Heart left ventricle (tissue), 16 donors: ENCODE data around the gene STRAP. TPM values are rescaled to one million over a fixed set of nuclear protein-coding genes. Genes with fewer than 3 reads are reported as not detected.

ENCODE experiments used
- ATAC-seq, 4 donors: fragments of 200-7000 bp; cut with Tn5 transposase; one replicate each; pipeline ENCODE4 v1.9.1; 2020 to 2022; ENCODE audit warnings: moderate library complexity in 4 of 4, mild to moderate bottlenecking in 3 of 4, moderate number of reproducible peaks in 1 of 4
- DNase-seq, 5 donors: peaks; one replicate each; pipeline ENCODE4 v3.0.0-alpha.2; 2020
- H3K27ac ChIP-seq, 12 donors: fragments of 200-600 bp; sonication (generic) in 4 of 12; one replicate each; pipeline versions ENCODE4 v1.5.0 to v1.8.0; 2016 to 2022; ENCODE audit warnings: mild to moderate bottlenecking in 2 of 12
- H3K27me3 ChIP-seq, 9 donors: fragments of 200-600 bp; sonication (generic) in 2 of 9; one replicate each; pipeline versions ENCODE4 v1.5.1 to v1.8.0; 2016 to 2022; ENCODE audit warnings: mild to moderate bottlenecking in 3 of 9
- H3K36me3 ChIP-seq, 9 donors: fragments of 200-600 bp; sonication (generic) in 2 of 9; one replicate each; pipeline versions ENCODE4 v1.5.0 to v1.8.0; 2018 to 2022; ENCODE audit warnings: mild to moderate bottlenecking in 2 of 9
- H3K4me1 ChIP-seq, 12 donors: fragments of 200-600 bp; sonication (generic) in 4 of 12; one replicate each; pipeline versions ENCODE4 v1.5.0 to v1.8.0; 2016 to 2022; ENCODE audit warnings: mild to moderate bottlenecking in 3 of 12
- H3K4me3 ChIP-seq, 12 donors: fragments of 200-600 bp; sonication (generic) in 4 of 12; one replicate each; pipeline versions ENCODE4 v1.5.0 to v1.8.0; 2017 to 2022; ENCODE audit warnings: mild to moderate bottlenecking in 9 of 12, moderate library complexity in 4 of 12
- H3K9me3 ChIP-seq, 12 donors: fragments of 200-600 bp; sonication (generic) in 4 of 12; one replicate each; pipeline versions ENCODE4 v1.5.0 to v1.8.0; 2016 to 2022; ENCODE audit warnings: mild to moderate bottlenecking in 1 of 12
- POLR2A ChIP-seq, 2 donors: fragments of 450-650 bp; IDR thresholded peaks; one replicate each; pipeline ENCODE4 v1.6.1; 2017; ENCODE audit warnings: antibody characterized with exemption in 2 of 2, mild to moderate bottlenecking in 2 of 2, moderate library complexity in 2 of 2
- WGBS, 4 donors: extraction: QIAGEN DNeasy Blood & Tissue Kit in 2 of 4; methylation state at CpG; one replicate each; pipeline versions ENCODE4 v1.1.5 to v1.1.7; 2013 to 2018; 5-methylcytosine and 5-hydroxymethylcytosine counted together
- intact Hi-C, 10 donors: fragments of 100-400 bp; cut with DNase I; formaldehyde crosslinking; loops; one replicate each; pipeline versions ENCODE4 v1.11.1 to v1.14.2; 2022
- polyA plus RNA-seq, 2 donors: library from polyadenylated mRNA; stranded (reverse); fragments of 200-250 nt; gene quantifications; one replicate each; pipeline ENCODE4 v1.2.3, GENCODE V29; 2013
- total RNA-seq, 9 donors: library from RNA; depleted of rRNA in 2 of 9; stranded (reverse); fragments of >200 nt in 2 of 9; fragmentation: NEBNext Ultra II Directional in 3 of 9; extraction: Animal tissue kit (Norgen Biotek cat#: 25700) in 3 of 9; gene quantifications; one replicate each; pipeline versions ENCODE4 v1.1.0 to v1.2.4, GENCODE V29; 2016 to 2023
- TF ChIP-seq, protein P1 (sequence below), 12 donors: fragments of 200-600 bp; sonication (generic) in 4 of 12; IDR thresholded peaks; one replicate each; pipeline versions ENCODE4 v1.5.0 to v1.8.0; 2018 to 2022; ENCODE audit warnings: antibody characterized with exemption in 12 of 12, mild to moderate bottlenecking in 5 of 12
- donor health status: ischemic (EF 13 %, LVEDD 7.1; RV severe dilation, severe dysfunction).
- donor health status: healthy with polysubstance abuse.
- donor health status: DM: no; HTN: yes; CAD: no.
- donor health status: DM: no; HTN: no; CAD: no.
- donor health status: ischemic (EF 25% LVEDD 6.9; RV normal size, moderate dysfunction).
- donor health status: ischemic (EF 25% LVEDD 5.7; RV mildly dilated, moderate dysfunction).
- donor health status: healthy.
- donor health status: DM: yes; HTN: yes; CAD: no.
- donor health status: ischemic (EF 35%, LVEDD 5.7; RV mildly dilated, moderate dysfunction).
- donor health status: nonischemic (EF 11% LVEDD 7.7; RV severe dilation, severe dysfunction).
- donor health status: DM: yes; HTN: yes; CAD: no.
- donor health status: PGD.
- donor health status: ischemic (EF 29% LVEDD 5.4; RV normal size, mild dysfunction).
- donor health status: nonischemic (EF 23%, LVEDD 6.1; RV moderate dilation, normal function).

Gene STRAP
- total and polyA plus RNA-seq, 11 donors = 61.6 to 237 (median 118) TPM

DNA sequence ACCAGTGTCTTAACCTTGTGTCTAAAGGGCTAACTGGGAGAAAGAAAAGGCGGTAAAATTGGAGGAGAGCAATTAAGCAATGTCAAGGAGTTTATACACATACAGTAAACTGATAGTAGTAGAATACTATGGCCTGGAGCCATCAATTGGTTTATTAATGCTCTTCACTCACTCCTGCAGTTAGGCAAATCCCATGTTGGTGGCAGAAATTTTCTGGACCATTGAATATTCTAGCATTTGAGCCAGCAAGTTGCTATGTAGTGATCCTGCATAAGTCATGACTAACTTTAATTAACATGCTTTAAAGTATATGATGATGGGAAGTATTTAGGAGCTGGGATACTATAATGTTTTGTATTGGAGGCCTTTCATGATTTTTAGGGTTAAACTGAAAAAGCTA lies 14.7 kb downstream of the STRAP start:
- no peaks in the 10 kb centered on the region for H3K9me3 ChIP-seq
- TF ChIP-seq POLR2A (IDR thresholded peaks at IDR 0.05) = no peak
- TF ChIP-seq, protein P1, sequence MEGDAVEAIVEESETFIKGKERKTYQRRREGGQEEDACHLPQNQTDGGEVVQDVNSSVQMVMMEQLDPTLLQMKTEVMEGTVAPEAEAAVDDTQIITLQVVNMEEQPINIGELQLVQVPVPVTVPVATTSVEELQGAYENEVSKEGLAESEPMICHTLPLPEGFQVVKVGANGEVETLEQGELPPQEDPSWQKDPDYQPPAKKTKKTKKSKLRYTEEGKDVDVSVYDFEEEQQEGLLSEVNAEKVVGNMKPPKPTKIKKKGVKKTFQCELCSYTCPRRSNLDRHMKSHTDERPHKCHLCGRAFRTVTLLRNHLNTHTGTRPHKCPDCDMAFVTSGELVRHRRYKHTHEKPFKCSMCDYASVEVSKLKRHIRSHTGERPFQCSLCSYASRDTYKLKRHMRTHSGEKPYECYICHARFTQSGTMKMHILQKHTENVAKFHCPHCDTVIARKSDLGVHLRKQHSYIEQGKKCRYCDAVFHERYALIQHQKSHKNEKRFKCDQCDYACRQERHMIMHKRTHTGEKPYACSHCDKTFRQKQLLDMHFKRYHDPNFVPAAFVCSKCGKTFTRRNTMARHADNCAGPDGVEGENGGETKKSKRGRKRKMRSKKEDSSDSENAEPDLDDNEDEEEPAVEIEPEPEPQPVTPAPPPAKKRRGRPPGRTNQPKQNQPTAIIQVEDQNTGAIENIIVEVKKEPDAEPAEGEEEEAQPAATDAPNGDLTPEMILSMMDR (IDR thresholded peaks at IDR 0.05) = no peak
- H3K4me1 ChIP-seq = peaks cover 0 to 22% (median 0%) of the 10 kb centered on the region in 12 donors
- no peak for ATAC-seq
- no peak for DNase-seq
- H3K27me3 ChIP-seq = no peaks in the 10 kb centered on the region
- no peak overlapping the region for H3K4me3 ChIP-seq
- peaks cover 0 to 98% (median 63%) of the 10 kb centered on the region in 9 donors for H3K36me3 ChIP-seq
- intact Hi-C loops = no loop called here
- H3K27ac ChIP-seq = no peak overlapping the region
- 90 to 100% (median 97%) methylated on average over 1 of the region's 1 CpG for WGBS, 4 donors

DNA sequence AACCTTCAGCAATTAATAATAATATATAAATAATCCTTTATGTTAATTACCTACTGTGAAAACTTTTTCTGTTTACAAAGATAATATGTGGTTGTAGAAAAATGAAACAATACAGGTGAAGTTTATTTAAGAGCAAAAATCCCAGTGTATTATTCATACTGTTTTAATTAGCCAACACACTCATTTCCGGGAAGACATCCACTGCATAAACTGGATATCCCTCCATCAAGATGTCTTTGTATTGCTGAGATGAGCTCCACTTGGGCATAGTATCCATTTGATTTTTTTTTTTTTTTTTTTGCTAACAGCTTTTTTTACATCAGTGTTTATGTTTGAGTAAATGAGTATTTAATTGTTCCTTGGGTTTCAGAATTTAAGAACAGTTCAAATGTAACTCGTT lies 15.2 kb downstream of the STRAP start:
- TF ChIP-seq, protein P1 (IDR thresholded peaks at IDR 0.05) = no peak
- no peak for TF ChIP-seq POLR2A (IDR thresholded peaks at IDR 0.05)
- no peaks in the 10 kb centered on the region for H3K27me3 ChIP-seq
- H3K4me3 ChIP-seq = no peak overlapping the region
- peaks cover 0 to 98% (median 67%) of the 10 kb centered on the region in 9 donors for H3K36me3 ChIP-seq
- H3K4me1 ChIP-seq = peaks cover 0 to 22% (median 0%) of the 10 kb centered on the region in 12 donors
- no peak overlapping the region for H3K27ac ChIP-seq
- ATAC-seq (no peak), DNase-seq (no peak)
- no peaks in the 10 kb centered on the region for H3K9me3 ChIP-seq
- 77 to 85% (median 83%) methylated on average over 2 of the region's 2 CpGs for WGBS, 4 donors
- intact Hi-C loops = no loop called here

DNA sequence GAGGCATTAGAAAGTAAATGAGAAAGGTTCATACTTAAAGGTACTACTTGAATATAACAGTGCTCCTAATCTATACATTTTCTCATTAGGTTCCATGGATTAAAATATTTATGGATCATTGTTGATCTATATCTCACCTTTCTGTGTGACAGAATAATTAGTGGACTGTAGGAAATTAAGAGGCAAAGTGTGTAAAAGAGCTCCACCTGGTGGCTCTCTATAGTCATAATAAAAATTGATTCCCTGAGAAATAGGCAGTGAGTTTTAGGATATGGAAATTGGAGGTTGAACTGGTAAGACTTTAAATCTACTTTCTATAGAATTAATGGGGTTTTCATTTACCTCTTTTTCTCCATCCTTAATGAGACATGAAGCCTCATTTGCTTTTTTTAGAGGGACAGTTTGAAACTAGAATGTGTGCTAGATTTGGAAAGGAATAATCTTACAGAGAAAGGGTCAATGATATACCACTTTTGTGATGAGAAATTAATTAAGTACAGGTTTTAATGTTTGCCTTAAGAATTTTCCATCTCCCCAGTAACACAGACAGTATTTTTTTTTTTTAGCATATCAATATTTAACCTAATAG lies 17.2 kb downstream of the STRAP start:
- no peaks in the 10 kb centered on the region for H3K9me3 ChIP-seq
- TF ChIP-seq, protein P1 (IDR thresholded peaks at IDR 0.05) = peak; percentile 59 to 82 (median 66)
- TF ChIP-seq POLR2A (IDR thresholded peaks at IDR 0.05) = no peak
- intact Hi-C loops = no loop called here
- DNase-seq = no peak
- H3K27me3 ChIP-seq = no peaks in the 10 kb centered on the region
- peak overlapping the region in 1 of 12 donors; percentile 48 for H3K27ac ChIP-seq
- H3K36me3 ChIP-seq = peaks cover 0 to 100% (median 76%) of the 10 kb centered on the region in 9 donors
- peak in 1 of 4 donors; percentile 45 for ATAC-seq
- no peak overlapping the region for H3K4me3 ChIP-seq
- peaks cover 0 to 22% (median 0%) of the 10 kb centered on the region in 12 donors for H3K4me1 ChIP-seq

DNA sequence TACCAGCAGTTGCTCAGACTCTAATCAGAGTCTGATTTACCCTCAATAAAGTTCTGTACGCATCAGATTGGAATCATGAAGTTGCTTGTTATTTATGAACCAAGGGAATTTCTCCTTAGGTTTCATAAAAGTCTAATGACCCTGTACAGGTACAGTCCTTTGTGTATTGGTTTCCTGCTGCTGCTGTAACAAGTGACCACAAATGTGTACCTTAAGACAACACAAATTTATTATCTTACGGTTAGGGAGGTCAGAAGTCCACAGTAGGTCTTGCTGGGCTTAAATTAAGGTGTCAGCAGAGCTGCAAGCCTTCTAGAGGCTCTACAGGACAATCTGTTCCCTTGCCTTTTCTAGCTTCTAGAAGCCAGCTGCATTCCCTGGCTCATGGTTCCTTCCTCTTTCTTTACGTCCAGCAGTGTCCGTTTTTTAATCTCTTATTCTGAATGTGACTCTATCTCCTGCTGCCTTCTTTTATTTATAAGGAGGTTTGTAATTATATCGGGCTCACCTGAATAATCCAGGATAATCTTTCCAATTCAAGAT lies 22.3 kb downstream of the STRAP start:
- WGBS, 4 donors = 86 to 93% (median 92%) methylated on average over 5 of the region's 5 CpGs
- TF ChIP-seq, protein P1 (IDR thresholded peaks at IDR 0.05) = no peak
- TF ChIP-seq POLR2A (IDR thresholded peaks at IDR 0.05) = no peak
- intact Hi-C loops = no loop called here
- H3K4me1 ChIP-seq = peaks cover 0 to 4% (median 0%) of the 10 kb centered on the region in 12 donors
- H3K9me3 ChIP-seq = no peaks in the 10 kb centered on the region
- ATAC-seq (peak in 2 of 4 donors; percentile 37 to 46), DNase-seq (no peak)
- no peak overlapping the region for H3K27ac ChIP-seq
- peaks cover 0 to 81% (median 72%) of the 10 kb centered on the region in 9 donors for H3K36me3 ChIP-seq
- H3K27me3 ChIP-seq = no peaks in the 10 kb centered on the region
- no peak overlapping the region for H3K4me3 ChIP-seq
